Heart right ventricle (tissue), 16 donors: ENCODE results near the gene GSN. TPM values are rescaled to one million over a fixed set of nuclear protein-coding genes. Genes with fewer than 3 reads are reported as not detected.

Experiments used
- ATAC-seq, 8 donors: fragments of 200-7000 bp; cut with Tn5 transposase; one replicate each; pipeline ENCODE4 v1.9.1; 2020; ENCODE audit warnings: mild to moderate bottlenecking in 8 of 8, moderate library complexity in 8 of 8, moderate number of reproducible peaks in 1 of 8
- DNase-seq, 2 donors: peaks; one replicate each; pipeline ENCODE4 v3.0.0-alpha.2; 2020
- H3K27ac ChIP-seq, 10 donors: fragments of 200-600 bp; sonication (generic) in 2 of 10; one replicate each; pipeline versions ENCODE4 v1.5.0 to v1.8.0; 2020 to 2022; ENCODE audit warnings: mild to moderate bottlenecking in 3 of 10
- H3K27me3 ChIP-seq, 7 donors: fragments of 200-600 bp; one replicate each; pipeline ENCODE4 v1.8.0; 2021 to 2022; ENCODE audit warnings: mild to moderate bottlenecking in 2 of 7
- H3K36me3 ChIP-seq, 9 donors: fragments of 200-600 bp; sonication (generic) in 1 of 9; one replicate each; pipeline versions ENCODE4 v1.5.0 to v1.8.0; 2020 to 2022; ENCODE audit warnings: mild to moderate bottlenecking in 2 of 9
- H3K4me1 ChIP-seq, 9 donors: fragments of 200-600 bp; sonication (generic) in 1 of 9; one replicate each; pipeline versions ENCODE4 v1.5.0 to v1.8.0; 2020 to 2022; ENCODE audit warnings: mild to moderate bottlenecking in 4 of 9
- H3K4me3 ChIP-seq, 10 donors: fragments of 200-600 bp; sonication (generic) in 2 of 10; one replicate each; pipeline versions ENCODE4 v1.5.0 to v1.8.0; 2020 to 2022; ENCODE audit warnings: mild to moderate bottlenecking in 7 of 10, moderate library complexity in 2 of 10
- H3K9me3 ChIP-seq, 11 donors: fragments of 200-600 bp in 10 of 11; sonication (generic) in 2 of 11; one replicate each; pipeline versions ENCODE4 v1.5.0 to v1.8.0; 2013 to 2022; ENCODE audit warnings: mild to moderate bottlenecking in 2 of 11, control low read depth in 1 of 11, moderate library complexity in 1 of 11
- CTCF ChIP-seq, 9 donors: fragments of 200-600 bp; sonication (generic) in 2 of 9; IDR thresholded peaks; one replicate each; pipeline versions ENCODE4 v1.5.0 to v1.8.0; 2021 to 2022; ENCODE audit warnings: antibody characterized with exemption in 9 of 9, mild to moderate bottlenecking in 5 of 9, moderate library complexity in 1 of 9
- WGBS, 2 donors: extraction: QIAGEN DNeasy Blood & Tissue Kit; methylation state at CpG; one replicate each; pipeline ENCODE4 v1.1.7; 2013; ENCODE audit warnings: inconsistent platforms in 1 of 2; 5-methylcytosine and 5-hydroxymethylcytosine counted together
- intact Hi-C, 10 donors: fragments of 100-400 bp; cut with DNase I; formaldehyde crosslinking; loops; one replicate each; pipeline versions ENCODE4 v1.11.1 to v1.14.2; 2022
- polyA plus RNA-seq, 2 donors: library from polyadenylated mRNA; stranded (reverse); fragments of 200-250 nt; gene quantifications; one replicate each; pipeline ENCODE4 v1.2.3, GENCODE V29; 2013
- total RNA-seq, 10 donors: library from RNA; stranded (reverse); fragmentation: NEBNext Ultra II Directional in 3 of 10; extraction: Animal tissue kit (Norgen Biotek cat#: 25700) in 3 of 10; gene quantifications; one replicate each; pipeline versions ENCODE4 v1.2.1 to v1.2.4, GENCODE V29; 2021 to 2023
- donor health status: Arrhythmogenic right ventricular cardiomyopathy.
- donor health status: ischemic (EF 13 %, LVEDD 7.1; RV severe dilation, severe dysfunction).
- donor health status: healthy with polysubstance abuse.
- donor health status: DM: no; HTN: yes; CAD: no.
- donor health status: DM: no; HTN: no; CAD: no.
- donor health status: ischemic (EF 25% LVEDD 6.9; RV normal size, moderate dysfunction).
- donor health status: ischemic (EF 25% LVEDD 5.7; RV mildly dilated, moderate dysfunction).
- donor health status: healthy.
- donor health status: DM: yes; HTN: yes; CAD: no.
- donor health status: Ischemic cardiomyopathy.
- donor health status: ischemic (EF 35%, LVEDD 5.7; RV mildly dilated, moderate dysfunction).
- donor health status: nonischemic (EF 11% LVEDD 7.7; RV severe dilation, severe dysfunction).
- donor health status: DM: yes; HTN: yes; CAD: no.
- donor health status: PGD.
- donor health status: ischemic (EF 29% LVEDD 5.4; RV normal size, mild dysfunction).
- donor health status: nonischemic (EF 23%, LVEDD 6.1; RV moderate dilation, normal function).

Gene GSN
- total and polyA plus RNA-seq, 12 donors: 360 to 861 (median 668) TPM

- no peak for TF ChIP-seq CTCF (IDR thresholded peaks at IDR 0.05)
- peak in 1 of 8 donors; percentile 20 for ATAC-seq
- intact Hi-C loops: loop anchor here in 5 of 10 donors (2.0 to 10.0 kb wide), 5 partner anchors 48 to 96 kb away; no protein-coding TSS in a partner anchor
These were observed 105.2 kb downstream of the GSN start for GRCh38 chr9:121373011-121373729.

GRCh38 chr9:121376214-121376830 is 108.4 kb downstream of the GSN start:
- WGBS, 2 donors: 91 to 93% methylated on average over 4 of the region's 4 CpGs
- Histone ChIP-seq H3K4me3 (no peak overlapping the region), H3K27me3 (no peaks in the 10 kb centered on the region), H3K9me3 (no peaks in the 10 kb centered on the region), H3K36me3 (no peaks in the 10 kb centered on the region), H3K4me1 (peaks cover 3 to 48% (median 38%) of the 10 kb centered on the region in 9 donors), H3K27ac (peak overlapping the region in 2 of 10 donors; percentile 97)
- intact Hi-C loops: loop anchor here in 8 of 10 donors (1.0 to 10.0 kb wide), 10 partner anchors 22 to 164 kb away; no protein-coding TSS in a partner anchor
- ATAC-seq (peak in 1 of 8 donors; percentile 42), DNase-seq (no peak)
- peak; percentile 11 to 74 (median 55) for TF ChIP-seq CTCF (IDR thresholded peaks at IDR 0.05)

More at GRCh38 chr9:121373011-121373729, 105.2 kb downstream of the GSN start:
- Histone ChIP-seq H3K27me3 (no peaks in the 10 kb centered on the region), H3K4me1 (peaks cover 3 to 63% (median 50%) of the 10 kb centered on the region in 9 donors), H3K4me3 (peak overlapping the region in 1 of 10 donors; percentile 2), H3K27ac (peak overlapping the region; percentile 19 to 99 (median 94)), H3K36me3 (no peaks in the 10 kb centered on the region), H3K9me3 (no peaks in the 10 kb centered on the region)
- WGBS, 2 donors: 37 to 50% methylated on average over 5 of the region's 5 CpGs
- no peak for DNase-seq

- no peak for DNase-seq
- no peak overlapping the region for H3K4me3 ChIP-seq
- H3K36me3 ChIP-seq: no peaks in the 10 kb centered on the region
- H3K27ac ChIP-seq: no peak overlapping the region
- no peak for TF ChIP-seq CTCF (IDR thresholded peaks at IDR 0.05)
- H3K27me3 ChIP-seq: no peaks in the 10 kb centered on the region
- no peak for ATAC-seq
- intact Hi-C loops: no loop called here
- H3K4me1 ChIP-seq: peaks cover 0 to 4% (median 2%) of the 10 kb centered on the region in 9 donors
- no peaks in the 10 kb centered on the region for H3K9me3 ChIP-seq
These were observed 112.9 kb downstream of the GSN start for GRCh38 chr9:121380846-121381245.

Other genes with a start within 250 kb of the GSN start
- 1 to 10 TPM in 3 of 10 donors, under 1 TPM in 7; 0.35 to 1.2 (median 0.50) TPM for gene C5, start 217.9 kb upstream of the GSN start, total RNA-seq
- 1 to 10 TPM in 1 of 2 donors, under 1 TPM in 1; 0.35 to 1.5 TPM for gene C5, start 217.9 kb upstream of the GSN start, polyA plus RNA-seq
- gene CNTRL, start 193.2 kb upstream of the GSN start, total RNA-seq: 1 to 10 TPM; 3.6 to 7.5 (median 4.2) TPM
- 1 to 10 TPM; 2.5 to 5.1 TPM for gene CNTRL, start 193.2 kb upstream of the GSN start, polyA plus RNA-seq
- 10 to 100 TPM; 45.4 to 60.7 (median 52.1) TPM for gene RAB14, start 66.3 kb upstream of the GSN start, total RNA-seq
- 10 to 100 TPM; 17.6 to 24.1 TPM for gene RAB14, start 66.3 kb upstream of the GSN start, polyA plus RNA-seq
- 100 to 1,000 TPM; 104 to 389 (median 181) TPM for gene STOM, start 102.1 kb downstream of the GSN start, total RNA-seq
- gene STOM, start 102.1 kb downstream of the GSN start, polyA plus RNA-seq: 100 to 1,000 TPM; 146 to 203 TPM
- gene GGTA1, start 231.7 kb downstream of the GSN start, total RNA-seq: 10 to 100 TPM in 7 of 10 donors, 1 to 10 TPM in 3; 6.0 to 42.1 (median 13.9) TPM
- gene GGTA1, start 231.7 kb downstream of the GSN start, polyA plus RNA-seq: 10 to 100 TPM in 1 of 2 donors, 1 to 10 TPM in 1; 3.0 to 34.9 TPM